ENCODE data around the gene MON1A. TPM values are rescaled to one million over a fixed set of nuclear protein-coding genes. Genes with fewer than 3 reads are reported as not detected.
"Not testable (repeated sequence)": the region's sequence is repeated elsewhere in the genome, so short reads cannot be mapped to it uniquely, and the experiment has no call there.

The MON1A gene
- total RNA-seq, 4 donors from 2014 or later = 1.0 to 9.3 (median 5.2) TPM

GRCh38 chr3:49939858-49940666, 10.5 kb upstream of the MON1A start, which contains the start of gene RBM6:
Gene RBM6, plus strand, starts transcription at chr3:49940150. Its CDS starts 22,492 bp downstream, at chr3:49962642.
- Histone ChIP-seq H3K4me3 (peak within 1 kb of the TSS; percentile 72 to 86), H3K4me1 (peaks cover 0 to 8% of the 10 kb centered on the region in 2 donors), H3K9me3 (no peaks in the 10 kb centered on the region), H3K36me3 (no peaks in the 10 kb centered on the region), H3K27me3 (no peaks in the 10 kb centered on the region), H3K27ac (peak within 1 kb of the TSS; percentile 84 to 94)
- intact Hi-C loops (cut with DNase I; ENCODE audit: low total_unique reads) = no loop called here
- peak; percentile 94 to 95 for DNase-seq
- TF ChIP-seq, protein P1, sequence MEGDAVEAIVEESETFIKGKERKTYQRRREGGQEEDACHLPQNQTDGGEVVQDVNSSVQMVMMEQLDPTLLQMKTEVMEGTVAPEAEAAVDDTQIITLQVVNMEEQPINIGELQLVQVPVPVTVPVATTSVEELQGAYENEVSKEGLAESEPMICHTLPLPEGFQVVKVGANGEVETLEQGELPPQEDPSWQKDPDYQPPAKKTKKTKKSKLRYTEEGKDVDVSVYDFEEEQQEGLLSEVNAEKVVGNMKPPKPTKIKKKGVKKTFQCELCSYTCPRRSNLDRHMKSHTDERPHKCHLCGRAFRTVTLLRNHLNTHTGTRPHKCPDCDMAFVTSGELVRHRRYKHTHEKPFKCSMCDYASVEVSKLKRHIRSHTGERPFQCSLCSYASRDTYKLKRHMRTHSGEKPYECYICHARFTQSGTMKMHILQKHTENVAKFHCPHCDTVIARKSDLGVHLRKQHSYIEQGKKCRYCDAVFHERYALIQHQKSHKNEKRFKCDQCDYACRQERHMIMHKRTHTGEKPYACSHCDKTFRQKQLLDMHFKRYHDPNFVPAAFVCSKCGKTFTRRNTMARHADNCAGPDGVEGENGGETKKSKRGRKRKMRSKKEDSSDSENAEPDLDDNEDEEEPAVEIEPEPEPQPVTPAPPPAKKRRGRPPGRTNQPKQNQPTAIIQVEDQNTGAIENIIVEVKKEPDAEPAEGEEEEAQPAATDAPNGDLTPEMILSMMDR (IDR thresholded peaks at IDR 0.05) = peak in 3 of 4 experiments; percentile 21 to 34 (median 21)
- peak; percentile 70 to 91 for TF ChIP-seq POLR2A (IDR thresholded peaks at IDR 0.05)

DNA sequence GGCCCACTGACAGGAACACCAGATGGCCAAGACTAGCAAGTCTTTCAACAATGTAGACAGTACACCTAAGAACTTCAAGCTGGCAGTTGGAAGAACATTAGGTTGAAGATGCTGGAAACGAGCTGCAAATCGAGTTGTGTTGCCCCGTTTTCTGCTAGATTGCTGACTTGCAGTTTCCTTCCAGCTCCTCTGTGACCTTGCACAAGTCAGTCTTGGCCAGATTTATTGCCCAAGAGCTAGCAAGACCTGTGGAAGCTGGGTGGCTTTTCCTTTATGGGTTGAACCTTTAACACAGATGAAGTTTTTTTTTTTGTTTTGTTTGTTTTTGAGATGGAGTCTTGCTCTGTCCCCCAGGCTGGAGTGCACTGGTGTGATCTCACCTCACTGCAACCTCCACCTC, 7.5 kb upstream of the MON1A start:
- no peak for TF ChIP-seq POLR2A (IDR thresholded peaks at IDR 0.05)
- TF ChIP-seq, protein P1 (IDR thresholded peaks at IDR 0.05) = no peak
- H3K36me3 ChIP-seq = no peaks in the 10 kb centered on the region
- H3K4me3 ChIP-seq = no peak overlapping the region
- no peak overlapping the region for H3K27ac ChIP-seq
- H3K27me3 ChIP-seq = no peaks in the 10 kb centered on the region
- DNase-seq = no peak
- H3K4me1 ChIP-seq = peaks cover 0 to 3% of the 10 kb centered on the region in 2 donors
- no peaks in the 10 kb centered on the region for H3K9me3 ChIP-seq
- intact Hi-C loops (cut with DNase I; ENCODE audit: low total_unique reads) = no loop called here

DNA sequence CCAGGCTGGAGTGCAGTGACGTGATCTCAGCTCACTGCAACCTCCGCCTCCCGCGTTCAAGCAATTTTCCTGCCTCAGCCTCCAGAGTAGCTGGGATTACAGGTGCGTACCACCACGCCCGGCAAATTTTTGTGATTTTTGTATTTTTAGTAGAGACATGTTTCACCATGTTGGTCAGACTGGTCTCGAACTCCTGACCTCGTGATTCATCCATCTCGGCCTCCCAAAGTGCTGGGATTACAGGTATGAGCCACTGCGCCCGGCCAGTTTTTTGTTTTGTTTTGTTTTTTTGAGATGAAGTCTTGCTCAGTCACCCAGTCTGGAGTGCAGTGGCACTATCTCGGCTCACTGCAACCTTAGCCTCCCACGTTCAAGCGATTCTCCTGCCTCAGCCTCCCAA, 2.7 kb upstream of the MON1A start:
- H3K4me3 ChIP-seq; H3K4me1 ChIP-seq; H3K27me3 ChIP-seq; H3K27ac ChIP-seq; H3K36me3 ChIP-seq; H3K9me3 ChIP-seq; DNase-seq; intact Hi-C loops (cut with DNase I; ENCODE audit: low total_unique reads): not testable (repeated sequence)

GRCh38 chr3:49930922-49931321, 1.3 kb upstream of the MON1A start:
- Histone ChIP-seq H3K4me1 (no peaks in the 10 kb centered on the region), H3K27ac (peak overlapping the region; percentile 82 to 86), H3K4me3 (no peak overlapping the region), H3K9me3 (no peaks in the 10 kb centered on the region), H3K27me3 (no peaks in the 10 kb centered on the region), H3K36me3 (no peaks in the 10 kb centered on the region)
- TF ChIP-seq, protein P1 (IDR thresholded peaks at IDR 0.05) = no peak
- no peak for TF ChIP-seq POLR2A (IDR thresholded peaks at IDR 0.05)
- intact Hi-C loops (cut with DNase I; ENCODE audit: low total_unique reads) = no loop called here
- no peak for DNase-seq

DNA sequence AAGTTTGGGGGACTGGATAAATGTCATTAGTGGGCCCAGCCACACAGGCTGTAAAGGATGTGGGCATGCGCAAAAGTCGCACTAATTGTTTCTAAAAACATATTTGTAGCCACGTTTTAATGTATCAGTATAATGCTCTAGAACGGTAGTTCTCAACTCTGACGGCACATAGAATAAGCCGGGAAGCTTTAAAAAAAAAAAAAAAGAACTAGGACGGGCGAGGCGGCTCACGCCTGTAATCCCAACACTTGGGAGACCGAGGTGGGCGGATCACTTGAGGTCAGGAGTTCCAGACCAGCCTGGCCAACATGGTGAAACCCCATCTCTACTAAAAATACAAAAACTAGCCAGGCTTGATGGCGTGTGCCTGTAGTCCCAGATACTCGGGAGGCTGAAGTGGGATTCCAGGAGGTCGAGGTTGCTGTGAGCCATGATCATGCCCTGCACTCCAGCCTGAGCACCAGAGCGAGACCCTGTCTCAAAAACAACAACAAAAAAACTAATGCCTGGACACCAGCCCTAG, 618 bp upstream of the MON1A start:
- H3K27ac ChIP-seq = peak overlapping the region; percentile 82 to 86
- H3K4me3 ChIP-seq = peak overlapping the region; percentile 77
- intact Hi-C loops (cut with DNase I; ENCODE audit: low total_unique reads) = no loop called here
- no peaks in the 10 kb centered on the region for H3K36me3 ChIP-seq
- no peaks in the 10 kb centered on the region for H3K27me3 ChIP-seq
- TF ChIP-seq POLR2A (IDR thresholded peaks at IDR 0.05) = no peak
- TF ChIP-seq, protein P1 (IDR thresholded peaks at IDR 0.05) = no peak
- no peak for DNase-seq
- no peaks in the 10 kb centered on the region for H3K9me3 ChIP-seq
- H3K4me1 ChIP-seq = no peaks in the 10 kb centered on the region

Measured in uterus (tissue), 4 donors.